Spleen (tissue), 11 donors: ENCODE data around the gene RFX1. TPM values are rescaled to one million over a fixed set of nuclear protein-coding genes. Genes with fewer than 3 reads are reported as not detected.
"Not testable (repeated sequence)": the region's sequence is repeated elsewhere in the genome, so short reads cannot be mapped to it uniquely, and the experiment has no call there.

Source experiments
- DNase-seq: peaks from one replicate; pipeline ENCODE4 v3.0.0-alpha.2; 2020
- H3K27ac ChIP-seq, 8 donors: fragments of 200-600 bp; sonication (generic) in 7 of 8; 1 replicate in 4 of 8; 2 replicates in 4 of 8; pipeline versions ENCODE4 v1.5.0 to v1.8.0; 2016 to 2021; ENCODE audit warnings: inconsistent platforms in 4 of 8, mild to moderate bottlenecking in 4 of 8, moderate library complexity in 1 of 8
- H3K27me3 ChIP-seq, 7 donors: fragments of 200-600 bp; sonication (generic) in 6 of 7; replicated peaks in 1 of 7; 1 replicate in 4 of 7; 2 replicates in 3 of 7; pipeline versions ENCODE4 v1.5.0 to v1.8.0; 2016 to 2021; ENCODE audit warnings: inconsistent platforms in 3 of 7, mild to moderate bottlenecking in 1 of 7
- H3K36me3 ChIP-seq, 6 donors: fragments of 200-600 bp; sonication (generic) in 5 of 6; 1 replicate in 4 of 6; 2 replicates in 2 of 6; pipeline versions ENCODE4 v1.5.0 to v1.8.0; 2016 to 2021; ENCODE audit warnings: inconsistent platforms in 2 of 6
- H3K4me1 ChIP-seq, 6 donors: fragments of 200-600 bp; sonication (generic) in 5 of 6; 1 replicate in 3 of 6; 2 replicates in 3 of 6; pipeline versions ENCODE4 v1.5.0 to v1.8.0; 2016 to 2021; ENCODE audit warnings: inconsistent platforms in 3 of 6
- H3K4me3 ChIP-seq, 8 donors: fragments of 200-600 bp; sonication (generic) in 7 of 8; 1 replicate in 4 of 8; 2 replicates in 4 of 8; pipeline versions ENCODE4 v1.5.0 to v1.8.0; 2016 to 2021; ENCODE audit warnings: inconsistent platforms in 4 of 8, mild to moderate bottlenecking in 4 of 8, moderate library complexity in 2 of 8
- H3K9me3 ChIP-seq, 8 donors: fragments of 200-600 bp; sonication (generic) in 7 of 8; 1 replicate in 4 of 8; 2 replicates in 4 of 8; pipeline versions ENCODE4 v1.5.0 to v1.8.0; 2016 to 2021; ENCODE audit warnings: inconsistent platforms in 4 of 8
- CTCF ChIP-seq, 11 experiments: fragments of 200-600 bp in 7 of 11; fragments of 450-650 bp in 4 of 11; sonication (generic) in 4 of 11; IDR thresholded peaks in 8 of 11; conservative IDR thresholded peaks in 3 of 11; 1 replicate in 7 of 11; 2 replicates in 4 of 11; pipeline versions ENCODE4 v1.4.0 to v1.8.0; 2016 to 2021; ENCODE audit warnings: antibody characterized with exemption in 11 of 11, inconsistent platforms in 4 of 11, mild to moderate bottlenecking in 1 of 11
- POLR2A ChIP-seq, 3 donors: fragments of 450-650 bp; IDR thresholded peaks; one replicate each; pipeline ENCODE4 v1.5.1; 2017; ENCODE audit warnings: antibody characterized with exemption in 3 of 3, mild to moderate bottlenecking in 1 of 3
- POLR2AphosphoS5 ChIP-seq, 3 donors: sonication (generic); formaldehyde crosslinking; IDR thresholded peaks; one replicate each; pipeline ENCODE4 v1.5.1; 2017; ENCODE audit warnings: antibody characterized with exemption in 3 of 3
- WGBS, 5 donors: extraction: QIAGEN DNeasy Blood & Tissue Kit in 3 of 5; methylation state at CpG; one replicate each; pipeline versions ENCODE4 v1.1.5 to v1.1.7; 2013 to 2018; 5-methylcytosine and 5-hydroxymethylcytosine counted together
- intact Hi-C: fragments of 100-400 bp; cut with DNase I; formaldehyde crosslinking; loops from one replicate; pipeline ENCODE4 v1.15.0; 2023; ENCODE audit warnings: low total_unique reads
- polyA plus RNA-seq, 3 donors: library from polyadenylated mRNA; stranded (reverse); fragments of 200-250 nt; gene quantifications; one replicate each; pipeline ENCODE4 v1.2.1, GENCODE V29; 2013
- total RNA-seq, 7 donors: library from RNA; depleted of rRNA in 3 of 7; stranded (reverse); fragments of >200 nt in 3 of 7; fragmentation: NEBNext Ultra II Directional in 4 of 7; extraction: Animal tissue kit (Norgen Biotek cat#: 25700) in 4 of 7; gene quantifications; one replicate each; pipeline versions ENCODE4 v1.1.0 to v1.2.1, GENCODE V29; 2016 to 2021
- donor health status: healthy with polysubstance abuse.
- donor health status: DM: no; HTN: no; CAD: no; lungs with moderate emphysema.
- donor health status: DM: no; HTN: no; CAD: no.
- donor health status: Bipolar disorder and iron deficiency.
- donor health status: healthy.
- donor health status: DM: no; HTN: no; CAD: no.
- donor health status: DM: yes; HTN: yes; CAD: no.

The RFX1 gene
- total and polyA plus RNA-seq, 10 donors = 2.2 to 22.4 (median 10.9) TPM

GRCh38 chr19:14053500-14053899, 47.4 kb upstream of the RFX1 start:
- Histone ChIP-seq H3K27ac (no peak overlapping the region), H3K27me3 (peaks cover 0 to 32% (median 21%) of the 10 kb centered on the region in 7 donors), H3K4me3 (no peak overlapping the region), H3K4me1 (peaks cover 0 to 18% (median 10%) of the 10 kb centered on the region in 6 donors), H3K9me3 (peaks cover 0 to 10% (median 4%) of the 10 kb centered on the region in 8 donors), H3K36me3 (peaks cover 0 to 50% (median 41%) of the 10 kb centered on the region in 6 donors)
- no peak for DNase-seq
- intact Hi-C loops = no loop called here
- WGBS, 5 donors = 88 to 92% (median 91%) methylated on average over 7 to 11 of the region's 11 CpGs
- no peak for TF ChIP-seq POLR2A (IDR thresholded peaks at IDR 0.05)
- peak; percentile 15 to 62 (median 26) for TF ChIP-seq POLR2AphosphoS5 (IDR thresholded peaks at IDR 0.05)
- TF ChIP-seq CTCF (IDR thresholded peaks at IDR 0.05 in 8 of 11, conservative IDR thresholded peaks at IDR 0.05 in 3 of 11) = no peak

GRCh38 chr19:14053032-14053431, 46.9 kb upstream of the RFX1 start:
- DNase-seq = no peak
- Histone ChIP-seq H3K4me1 (peaks cover 0 to 13% (median 9%) of the 10 kb centered on the region in 6 donors), H3K4me3 (no peak overlapping the region), H3K27ac (no peak overlapping the region), H3K36me3 (peaks cover 0 to 55% (median 43%) of the 10 kb centered on the region in 6 donors), H3K27me3 (peaks cover 0 to 27% (median 16%) of the 10 kb centered on the region in 7 donors), H3K9me3 (peaks cover 0 to 10% (median 5%) of the 10 kb centered on the region in 8 donors)
- TF ChIP-seq POLR2AphosphoS5 (IDR thresholded peaks at IDR 0.05) (no peak), CTCF (IDR thresholded peaks at IDR 0.05 in 8 of 11, conservative IDR thresholded peaks at IDR 0.05 in 3 of 11) (no peak)
- WGBS, 5 donors = 94 to 98% (median 96%) methylated on average over 3 of the region's 3 CpGs
- intact Hi-C loops = no loop called here

DNA sequence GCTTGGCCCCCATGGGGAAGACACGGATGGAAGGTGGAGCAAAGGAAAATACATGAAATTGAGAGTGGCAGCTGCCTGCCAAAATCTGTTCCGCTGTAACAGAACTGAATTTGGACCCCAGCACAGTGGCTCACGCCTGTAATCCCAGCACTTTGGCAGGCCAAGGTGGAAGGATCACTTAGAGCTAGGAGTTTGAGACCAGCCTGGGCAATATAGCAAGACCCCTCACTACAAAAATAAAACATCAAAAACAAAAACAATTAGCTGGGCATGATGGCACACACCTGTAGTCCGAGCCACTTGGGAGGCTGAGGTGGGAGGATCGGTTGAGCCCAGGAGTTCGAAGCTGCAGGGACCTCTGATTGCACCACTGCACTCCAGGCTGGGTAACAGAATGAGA, 46.4 kb upstream of the RFX1 start:
- Histone ChIP-seq H3K27ac (no peak overlapping the region), H3K9me3 (peaks cover 0 to 10% (median 5%) of the 10 kb centered on the region in 8 donors), H3K27me3 (peaks cover 0 to 21% (median 10%) of the 10 kb centered on the region in 7 donors), H3K36me3 (peaks cover 0 to 60% (median 48%) of the 10 kb centered on the region in 6 donors), H3K4me3 (no peak overlapping the region), H3K4me1 (peaks cover 0 to 7% (median 4%) of the 10 kb centered on the region in 6 donors)
- no peak for TF ChIP-seq CTCF (IDR thresholded peaks at IDR 0.05 in 8 of 11, conservative IDR thresholded peaks at IDR 0.05 in 3 of 11)
- TF ChIP-seq POLR2AphosphoS5 (IDR thresholded peaks at IDR 0.05) = no peak
- TF ChIP-seq POLR2A (IDR thresholded peaks at IDR 0.05) = no peak
- no peak for DNase-seq
- intact Hi-C loops = no loop called here
- 92 to 99% (median 94%) methylated on average over 6 of the region's 6 CpGs for WGBS, 5 donors

DNA sequence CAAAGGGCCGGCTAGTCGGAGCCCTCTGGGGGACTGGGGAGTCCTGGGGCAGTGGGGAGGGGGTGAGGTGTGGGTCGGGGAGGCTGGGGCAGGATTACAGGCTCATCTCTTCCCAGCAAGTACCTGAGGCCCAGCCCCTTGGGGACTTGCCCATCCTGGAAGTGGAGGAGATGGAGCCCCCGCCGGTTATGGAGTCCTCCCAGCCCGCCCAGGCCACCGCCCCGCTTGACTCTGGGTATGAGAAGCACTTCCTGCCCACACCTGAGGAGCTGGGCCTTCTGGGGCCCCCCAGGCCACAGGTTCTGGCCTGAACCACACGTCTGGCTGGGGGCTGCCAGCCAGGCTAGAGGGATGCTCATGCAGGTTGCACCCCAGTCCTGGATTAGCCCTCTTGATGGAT, 45.9 kb upstream of the RFX1 start:
- 72 to 93% (median 90%) methylated on average over 3 to 9 of the region's 9 CpGs for WGBS, 5 donors
- no peak for DNase-seq

GRCh38 chr19:14050961-14051360, 44.8 kb upstream of the RFX1 start:
- peaks cover 0 to 75% (median 58%) of the 10 kb centered on the region in 6 donors for H3K36me3 ChIP-seq
- DNase-seq, H3K4me1 ChIP-seq, H3K4me3 ChIP-seq, H3K9me3 ChIP-seq, H3K27me3 ChIP-seq, intact Hi-C loops, H3K27ac ChIP-seq: not testable (repeated sequence)
- 89 to 97% (median 96%) methylated on average over 11 of the region's 11 CpGs for WGBS, 5 donors

More for the DNA sequence above, 45.9 kb upstream of the RFX1 start:
- peaks cover 0 to 6% (median under 1%) of the 10 kb centered on the region in 6 donors for H3K4me1 ChIP-seq
- peaks cover 0 to 65% (median 51%) of the 10 kb centered on the region in 6 donors for H3K36me3 ChIP-seq
- no peak overlapping the region for H3K27ac ChIP-seq
- H3K4me3 ChIP-seq = no peak overlapping the region
- TF ChIP-seq POLR2A (IDR thresholded peaks at IDR 0.05) (no peak), CTCF (IDR thresholded peaks at IDR 0.05 in 8 of 11, conservative IDR thresholded peaks at IDR 0.05 in 3 of 11) (no peak)
- H3K27me3 ChIP-seq = peaks cover 0 to 16% (median 5%) of the 10 kb centered on the region in 7 donors
- H3K9me3 ChIP-seq = peaks cover 0 to 10% (median 5%) of the 10 kb centered on the region in 8 donors
- intact Hi-C loops = no loop called here
